NT2/D1 (cell line): ENCODE data around the gene TFF2.

Experiments used
- DNase-seq: peaks from one replicate; pipeline ENCODE4 v3.0.0-alpha.2; 2011; ENCODE audit warnings: low read depth, low spot score
- H3K27me3 ChIP-seq: 2 replicates; pipeline ENCODE4 v1.6.0; 2011; ENCODE audit warnings: mild to moderate bottlenecking; ENCODE audit not compliant: insufficient read length, insufficient read depth
- H3K36me3 ChIP-seq: 2 replicates; pipeline ENCODE4 v1.6.1; 2011; ENCODE audit warnings: mild to moderate bottlenecking, low read length, mixed read lengths; ENCODE audit not compliant: insufficient read depth, insufficient read length
- H3K4me1 ChIP-seq: 2 replicates; pipeline ENCODE4 v1.5.1; 2011; ENCODE audit not compliant: insufficient read depth, insufficient read length
- H3K4me3 ChIP-seq: 2 replicates; pipeline ENCODE4 v1.5.1; 2011; ENCODE audit warnings: low read depth; ENCODE audit not compliant: insufficient read length
- H3K9ac ChIP-seq: 2 replicates; pipeline ENCODE4 v1.6.0; 2011; ENCODE audit warnings: low read depth; ENCODE audit not compliant: insufficient read length
- H3K9me3 ChIP-seq: 2 replicates; pipeline ENCODE4 v1.5.1; 2011; ENCODE audit warnings: mild to moderate bottlenecking, low read length; ENCODE audit not compliant: insufficient read depth
- SUZ12 ChIP-seq: IDR thresholded peaks from 2 replicates; pipeline ENCODE4 v1.6.1; 2011; ENCODE audit not compliant: insufficient read length, insufficient read depth; ENCODE audit errors: extremely low read depth
- YY1 ChIP-seq: IDR thresholded peaks from 2 replicates; pipeline ENCODE4 v1.6.1; 2011; ENCODE audit not compliant: insufficient read length, insufficient read depth
- ZNF274 ChIP-seq: IDR thresholded peaks from 2 replicates; pipeline ENCODE4 v1.6.1; 2011; ENCODE audit warnings: mild to moderate bottlenecking, low read depth, low read length

Gene TFF2

GRCh38 chr21:42308914-42309752 is 41.7 kb downstream of the TFF2 start:
- peaks cover 36% of the 10 kb centered on the region for H3K4me1 ChIP-seq
- H3K9me3 ChIP-seq: no peaks in the 10 kb centered on the region
- TF ChIP-seq YY1: no peak
- no peak for TF ChIP-seq SUZ12
- TF ChIP-seq ZNF274: no peak
- H3K36me3 ChIP-seq: no peaks in the 10 kb centered on the region
- no peak for DNase-seq
- peaks cover 3% of the 10 kb centered on the region for H3K27me3 ChIP-seq
- no peak overlapping the region for H3K9ac ChIP-seq
- no peak overlapping the region for H3K4me3 ChIP-seq

GRCh38 chr21:42308161-42308913 is 42.5 kb downstream of the TFF2 start:
- TF ChIP-seq SUZ12 (no peak), YY1 (no peak), ZNF274 (no peak)
- Histone ChIP-seq H3K36me3 (no peaks in the 10 kb centered on the region), H3K27me3 (peaks cover 3% of the 10 kb centered on the region), H3K4me3 (no peak overlapping the region), H3K9me3 (no peaks in the 10 kb centered on the region), H3K4me1 (peaks cover 33% of the 10 kb centered on the region), H3K9ac (no peak overlapping the region)
- DNase-seq: no peak

- TF ChIP-seq ZNF274: no peak
- TF ChIP-seq SUZ12: no peak
- TF ChIP-seq YY1: no peak
- no peak overlapping the region for H3K9ac ChIP-seq
- peaks cover 2% of the 10 kb centered on the region for H3K27me3 ChIP-seq
- H3K4me1 ChIP-seq: peaks cover 23% of the 10 kb centered on the region
- no peaks in the 10 kb centered on the region for H3K36me3 ChIP-seq
- no peak overlapping the region for H3K4me3 ChIP-seq
- no peak for DNase-seq
- no peaks in the 10 kb centered on the region for H3K9me3 ChIP-seq
Observed at GRCh38 chr21:42307106-42307505, 43.7 kb downstream of the TFF2 start.

GRCh38 chr21:42306366-42307035 is 44.3 kb downstream of the TFF2 start:
- TF ChIP-seq ZNF274: no peak
- DNase-seq: no peak
- no peak overlapping the region for H3K9ac ChIP-seq
- H3K9me3 ChIP-seq: no peaks in the 10 kb centered on the region
- H3K4me3 ChIP-seq: no peak overlapping the region
- H3K4me1 ChIP-seq: peaks cover 21% of the 10 kb centered on the region
- no peaks in the 10 kb centered on the region for H3K36me3 ChIP-seq
- H3K27me3 ChIP-seq: no peaks in the 10 kb centered on the region

- Histone ChIP-seq H3K4me3 (no peak overlapping the region), H3K36me3 (no peaks in the 10 kb centered on the region), H3K9ac (no peak overlapping the region), H3K9me3 (no peaks in the 10 kb centered on the region), H3K27me3 (no peaks in the 10 kb centered on the region), H3K4me1 (peaks cover 15% of the 10 kb centered on the region)
- TF ChIP-seq YY1 (no peak), ZNF274 (no peak), SUZ12 (no peak)
- DNase-seq: no peak
Observed at GRCh38 chr21:42305707-42306147, 45.1 kb downstream of the TFF2 start.

GRCh38 chr21:42304556-42305454 is 46.0 kb downstream of the TFF2 start:
- TF ChIP-seq YY1 (no peak), ZNF274 (no peak), SUZ12 (no peak)
- no peaks in the 10 kb centered on the region for H3K9me3 ChIP-seq
- no peaks in the 10 kb centered on the region for H3K27me3 ChIP-seq
- peaks cover 9% of the 10 kb centered on the region for H3K4me1 ChIP-seq
- H3K36me3 ChIP-seq: no peaks in the 10 kb centered on the region
- H3K9ac ChIP-seq: peak overlapping the region; percentile 23
- no peak overlapping the region for H3K4me3 ChIP-seq
- DNase-seq: no peak
